Measurements from ENCODE around the gene POFUT2.

DNA sequence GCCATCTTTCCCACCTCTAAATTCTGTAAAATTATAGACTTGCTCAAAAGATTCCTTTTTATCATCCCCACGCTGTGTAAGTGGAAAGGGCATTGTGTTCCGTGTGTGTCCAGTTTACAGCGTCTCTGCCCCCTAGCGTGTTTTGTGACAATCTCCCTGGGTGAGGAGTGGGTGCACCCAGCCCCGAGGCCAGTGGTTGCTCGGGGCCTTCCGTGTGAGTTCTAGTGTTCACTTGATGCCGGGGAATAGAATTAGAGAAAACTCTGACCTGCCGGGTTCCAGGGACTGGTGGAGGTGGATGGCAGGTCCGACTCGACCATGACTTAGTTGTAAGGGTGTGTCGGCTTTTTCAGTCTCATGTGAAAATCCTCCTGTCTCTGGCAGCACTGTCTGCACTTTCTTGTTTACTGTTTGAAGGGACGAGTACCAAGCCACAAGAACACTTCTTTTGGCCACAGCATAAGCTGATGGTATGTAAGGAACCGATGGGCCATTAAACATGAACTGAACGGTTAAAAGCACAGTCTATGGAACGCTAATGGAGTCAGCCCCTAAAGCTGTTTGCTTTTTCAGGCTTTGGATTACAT, 61.9 kb downstream of the POFUT2 start:
- TF ChIP-seq, protein P1, sequence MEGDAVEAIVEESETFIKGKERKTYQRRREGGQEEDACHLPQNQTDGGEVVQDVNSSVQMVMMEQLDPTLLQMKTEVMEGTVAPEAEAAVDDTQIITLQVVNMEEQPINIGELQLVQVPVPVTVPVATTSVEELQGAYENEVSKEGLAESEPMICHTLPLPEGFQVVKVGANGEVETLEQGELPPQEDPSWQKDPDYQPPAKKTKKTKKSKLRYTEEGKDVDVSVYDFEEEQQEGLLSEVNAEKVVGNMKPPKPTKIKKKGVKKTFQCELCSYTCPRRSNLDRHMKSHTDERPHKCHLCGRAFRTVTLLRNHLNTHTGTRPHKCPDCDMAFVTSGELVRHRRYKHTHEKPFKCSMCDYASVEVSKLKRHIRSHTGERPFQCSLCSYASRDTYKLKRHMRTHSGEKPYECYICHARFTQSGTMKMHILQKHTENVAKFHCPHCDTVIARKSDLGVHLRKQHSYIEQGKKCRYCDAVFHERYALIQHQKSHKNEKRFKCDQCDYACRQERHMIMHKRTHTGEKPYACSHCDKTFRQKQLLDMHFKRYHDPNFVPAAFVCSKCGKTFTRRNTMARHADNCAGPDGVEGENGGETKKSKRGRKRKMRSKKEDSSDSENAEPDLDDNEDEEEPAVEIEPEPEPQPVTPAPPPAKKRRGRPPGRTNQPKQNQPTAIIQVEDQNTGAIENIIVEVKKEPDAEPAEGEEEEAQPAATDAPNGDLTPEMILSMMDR (IDR thresholded peaks at IDR 0.05) = no peak
- no peak for TF ChIP-seq EP300 (IDR thresholded peaks at IDR 0.05)
